Measurements from ENCODE around the gene DNM3.

DNM3 gene

DNA sequence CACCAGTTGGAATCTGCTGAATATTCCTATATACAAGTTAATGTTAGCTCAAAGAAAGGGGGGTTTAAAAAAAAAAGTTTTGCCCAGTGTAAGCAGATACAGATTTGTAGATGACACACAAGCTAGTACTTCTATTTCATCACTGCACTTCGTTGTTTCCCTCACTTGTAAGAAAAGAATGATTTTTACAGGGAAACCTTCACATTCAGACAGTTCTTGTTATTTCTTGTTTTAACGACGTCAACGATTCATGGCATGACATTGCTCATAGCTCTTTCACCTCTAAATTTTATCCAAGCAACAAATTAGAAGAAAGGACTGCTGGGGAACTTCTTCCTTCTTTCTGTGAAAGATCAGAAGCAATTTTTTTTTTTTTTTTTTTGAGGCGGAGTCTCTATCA lies 553.5 kb downstream of the DNM3 start:
- no peak for DNase-seq (ENCODE audit: low read depth in 2 of 2)

GRCh38 chr1:172395576-172395975 lies 554.3 kb downstream of the DNM3 start:
- no peak for DNase-seq (ENCODE audit: low read depth in 2 of 2)

GRCh38 chr1:172397221-172397620 lies 555.9 kb downstream of the DNM3 start:
- DNase-seq (ENCODE audit: low read depth in 2 of 2): no peak

GRCh38 chr1:172397633-172398032 lies 556.3 kb downstream of the DNM3 start:
- no peak for DNase-seq (ENCODE audit: low read depth in 2 of 2)

GRCh38 chr1:172398193-172398592 lies 556.9 kb downstream of the DNM3 start:
- DNase-seq (ENCODE audit: low read depth in 2 of 2): no peak

GRCh38 chr1:172398970-172399755 lies 557.9 kb downstream of the DNM3 start:
- DNase-seq (ENCODE audit: low read depth in 2 of 2): no peak

- DNase-seq (ENCODE audit: low read depth in 2 of 2): no peak
Measured at GRCh38 chr1:172399756-172400721, 558.7 kb downstream of the DNM3 start.

DNA sequence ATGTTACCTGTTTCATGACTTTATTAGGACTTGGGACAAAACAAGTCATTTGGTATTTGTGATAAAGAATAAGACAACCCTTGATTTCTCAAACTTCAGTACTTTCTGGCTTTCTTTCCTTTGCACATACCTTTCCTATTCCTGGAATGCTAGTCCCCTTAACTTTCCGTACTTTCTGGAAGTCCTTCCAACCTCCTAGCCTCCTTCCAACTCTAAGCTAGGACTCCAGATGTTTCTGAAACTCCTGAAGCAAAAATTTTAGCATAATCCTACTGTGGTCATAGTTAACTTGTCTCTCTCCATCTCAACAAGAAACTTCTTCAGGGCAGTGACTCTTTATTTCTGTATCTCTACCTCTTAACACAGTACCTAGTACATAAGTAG lies 559.4 kb downstream of the DNM3 start:
- no peak for DNase-seq (ENCODE audit: low read depth in 2 of 2)

DNA sequence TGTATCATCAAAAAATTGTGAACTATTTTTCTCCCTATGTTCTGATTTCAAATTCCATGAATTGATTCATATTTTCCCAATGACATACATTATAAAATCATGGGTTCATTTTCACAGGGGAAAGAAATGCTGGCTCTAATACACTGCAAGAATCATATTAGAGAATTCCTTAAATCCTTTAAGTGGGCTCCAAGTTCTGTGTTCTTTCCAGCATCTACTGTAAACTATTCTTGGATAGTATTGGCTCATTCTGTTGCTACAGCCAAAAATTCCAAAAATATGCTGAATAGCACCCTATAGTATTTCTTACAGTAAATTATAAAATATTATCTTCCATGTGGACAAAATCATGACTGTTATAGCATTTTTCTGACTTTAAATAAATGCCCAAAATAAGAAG lies 560.2 kb downstream of the DNM3 start:
- DNase-seq (ENCODE audit: low read depth in 2 of 2): no peak

DNA sequence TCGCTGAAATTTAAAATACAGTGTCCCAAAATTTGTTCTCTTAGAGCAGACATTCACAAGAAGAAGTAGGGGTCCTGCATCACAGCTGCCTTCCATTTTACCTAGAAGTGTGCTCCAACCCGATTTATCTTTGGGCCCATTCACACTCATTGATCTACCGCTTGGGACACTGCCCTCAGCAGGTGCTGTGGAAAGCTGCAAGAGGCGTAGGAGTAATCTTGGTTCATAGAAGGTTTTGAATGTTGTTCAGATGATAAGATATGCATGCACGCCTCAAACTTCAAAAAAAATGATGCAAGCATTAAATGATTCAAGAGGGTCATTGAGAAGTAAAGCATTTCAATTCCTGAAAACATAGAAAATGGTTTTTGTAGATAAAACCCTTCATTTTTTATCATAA lies 560.6 kb downstream of the DNM3 start:
- DNase-seq (ENCODE audit: low read depth in 2 of 2): no peak

- DNase-seq (ENCODE audit: low read depth in 2 of 2): no peak
Measured at GRCh38 chr1:172402878-172403569, 561.7 kb downstream of the DNM3 start.

DNA sequence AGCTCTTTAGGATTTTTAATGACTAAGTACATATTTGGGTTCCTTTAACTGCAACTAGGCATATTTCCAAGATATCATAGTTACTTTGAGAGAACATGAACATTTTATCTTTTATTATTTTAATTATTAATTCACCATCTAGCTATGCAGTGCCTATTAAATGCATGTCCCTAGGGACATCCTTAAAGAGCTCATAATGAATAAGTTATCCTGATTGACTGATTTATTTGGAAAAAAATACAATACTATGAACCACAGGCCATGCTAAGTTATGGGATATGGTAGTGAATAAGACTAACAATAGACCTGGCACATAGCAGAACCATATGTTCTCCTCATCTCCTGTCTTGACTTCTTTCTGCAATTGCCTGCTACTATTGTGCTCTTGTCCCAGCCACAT lies 562.8 kb downstream of the DNM3 start:
- no peak for DNase-seq (ENCODE audit: low read depth in 2 of 2)

- no peak for DNase-seq (ENCODE audit: low read depth in 2 of 2)
Measured at GRCh38 chr1:172405912-172406311, 564.6 kb downstream of the DNM3 start.

DNA sequence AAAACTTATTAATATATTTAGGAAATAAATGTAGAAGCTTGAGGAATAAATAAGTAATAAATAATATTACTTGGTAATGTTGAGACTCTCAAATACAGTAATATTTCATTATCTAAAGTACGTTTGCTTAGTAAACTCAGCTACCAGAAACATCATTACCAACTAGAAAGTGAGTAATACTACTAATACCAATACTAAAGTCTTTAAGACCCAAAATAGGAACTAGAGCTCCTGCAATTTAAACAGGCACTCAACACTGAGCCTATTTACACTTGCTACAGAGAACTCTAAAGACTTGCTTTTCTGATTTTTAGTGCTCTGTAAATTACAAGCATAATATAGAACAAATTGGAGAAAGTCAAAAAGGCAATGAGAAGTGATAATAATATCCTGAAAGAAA lies 565.7 kb downstream of the DNM3 start:
- DNase-seq (ENCODE audit: low read depth in 2 of 2): no peak

- DNase-seq (ENCODE audit: low read depth in 2 of 2): no peak
Measured at GRCh38 chr1:172408958-172409357, 567.7 kb downstream of the DNM3 start.

DNA sequence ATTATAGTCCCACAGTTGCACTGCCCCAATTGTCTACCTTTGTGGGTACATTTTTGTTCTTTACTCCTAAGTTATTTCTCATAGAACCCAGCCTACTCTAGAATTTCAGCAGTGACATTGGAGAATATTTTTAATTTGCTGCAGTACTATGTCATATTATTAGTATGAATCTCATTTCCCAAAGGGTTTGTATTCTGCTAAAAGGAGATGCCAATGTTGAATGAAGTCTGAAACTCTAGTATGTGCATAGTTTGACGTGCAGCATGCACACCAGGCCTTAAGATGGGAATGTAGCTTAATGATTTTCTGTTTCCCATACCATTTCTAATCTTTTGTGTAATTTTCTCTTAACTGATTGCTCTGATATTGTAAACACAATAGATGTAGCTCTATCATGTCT lies 568.7 kb downstream of the DNM3 start:
- no peak for DNase-seq (ENCODE audit: low read depth in 2 of 2)

GRCh38 chr1:172411791-172412338 lies 570.6 kb downstream of the DNM3 start:
- no peak for DNase-seq (ENCODE audit: low read depth in 2 of 2)

DNA sequence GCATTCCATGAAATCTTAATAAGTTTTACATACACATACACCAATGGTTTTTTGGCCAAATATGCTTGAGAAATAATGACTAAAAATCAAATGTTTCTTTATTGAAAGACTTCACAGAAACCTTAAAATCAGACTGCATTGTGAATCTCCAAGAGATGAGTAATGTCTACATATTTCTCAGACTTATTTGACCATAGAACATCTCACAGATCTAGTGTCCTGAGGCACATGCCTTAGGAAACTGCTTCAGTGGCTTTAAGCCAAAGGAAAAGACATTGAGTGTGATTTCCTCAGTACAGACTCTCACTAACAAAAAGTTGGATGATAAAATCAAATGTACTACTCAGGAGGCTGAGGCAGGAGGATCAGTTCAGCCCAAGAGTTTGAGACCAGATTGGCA lies 573.0 kb downstream of the DNM3 start:
- DNase-seq (ENCODE audit: low read depth in 2 of 2): no peak

DNA sequence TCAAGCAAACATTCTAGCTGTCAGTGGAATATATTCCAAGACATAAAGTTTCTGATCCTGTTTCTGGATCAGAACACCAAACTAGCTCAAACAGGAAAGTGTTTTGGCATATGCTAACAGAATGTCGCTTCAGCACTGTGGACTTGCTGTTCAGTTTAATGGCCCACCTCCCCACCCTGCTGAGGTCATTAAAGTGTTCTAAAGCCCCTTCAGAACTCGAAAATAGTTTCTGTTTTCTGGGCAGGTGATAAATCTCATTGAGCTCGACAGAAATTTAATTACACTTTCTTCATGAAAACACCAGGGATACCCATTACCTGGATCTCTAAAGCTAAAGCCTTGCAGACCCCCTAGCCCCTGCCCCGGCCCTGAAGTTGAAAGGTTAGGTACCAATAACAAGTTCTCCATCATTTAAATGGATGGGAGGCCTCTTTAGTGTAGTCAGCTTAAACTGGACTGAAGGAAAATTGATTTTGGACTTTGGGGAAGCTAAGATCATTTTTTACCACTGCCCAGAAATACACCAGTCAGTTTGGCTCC lies 575.3 kb downstream of the DNM3 start:
- DNase-seq (ENCODE audit: low read depth in 2 of 2): no peak

- DNase-seq (ENCODE audit: low read depth in 2 of 2): no peak
Measured at GRCh38 chr1:172417557-172417956, 576.3 kb downstream of the DNM3 start.

- DNase-seq (ENCODE audit: low read depth in 2 of 2): no peak
Measured at GRCh38 chr1:172420385-172420784, 579.1 kb downstream of the DNM3 start, which contains the start of gene C1orf105. C1orf105 (plus strand) TSS chr1:172420685; CDS start chr1:172420886, 201 bp downstream.
